Memory B cell (primary cell): Measurements from ENCODE around the gene WDR37.

ENCODE experiments used
- ATAC-seq: fragments of 150-1000 bp; cut with Tn5 transposase; 2 replicates; pipeline ENCODE4 v1.10.0; 2021; ENCODE audit warnings: low read depth, mild to moderate bottlenecking, moderate library complexity
- DNase-seq, 2 donors: peaks; one replicate each; pipeline ENCODE4 v3.0.0; 2022; ENCODE audit warnings: low spot score in 2 of 2
- H3K27ac Mint-ChIP-seq: one replicate; pipeline ENCODE4 v1.8.0; 2022; ENCODE audit warnings: mild to moderate bottlenecking, moderate library complexity, mixed read lengths
- H3K27me3 Mint-ChIP-seq: one replicate; pipeline ENCODE4 v1.8.0; 2022; ENCODE audit warnings: mixed read lengths
- H3K36me3 Mint-ChIP-seq: one replicate; pipeline ENCODE4 v1.8.0; 2022; ENCODE audit warnings: mild to moderate bottlenecking, mixed read lengths
- H3K4me1 Mint-ChIP-seq: one replicate; pipeline ENCODE4 v1.8.0; 2022; ENCODE audit warnings: mixed read lengths
- H3K4me3 Mint-ChIP-seq: one replicate; pipeline ENCODE4 v1.8.0; 2022; ENCODE audit warnings: mild to moderate bottlenecking, moderate library complexity, mixed read lengths
- H3K9me3 Mint-ChIP-seq: one replicate; pipeline ENCODE4 v1.8.0; 2022; ENCODE audit warnings: mixed read lengths

The WDR37 gene

DNA sequence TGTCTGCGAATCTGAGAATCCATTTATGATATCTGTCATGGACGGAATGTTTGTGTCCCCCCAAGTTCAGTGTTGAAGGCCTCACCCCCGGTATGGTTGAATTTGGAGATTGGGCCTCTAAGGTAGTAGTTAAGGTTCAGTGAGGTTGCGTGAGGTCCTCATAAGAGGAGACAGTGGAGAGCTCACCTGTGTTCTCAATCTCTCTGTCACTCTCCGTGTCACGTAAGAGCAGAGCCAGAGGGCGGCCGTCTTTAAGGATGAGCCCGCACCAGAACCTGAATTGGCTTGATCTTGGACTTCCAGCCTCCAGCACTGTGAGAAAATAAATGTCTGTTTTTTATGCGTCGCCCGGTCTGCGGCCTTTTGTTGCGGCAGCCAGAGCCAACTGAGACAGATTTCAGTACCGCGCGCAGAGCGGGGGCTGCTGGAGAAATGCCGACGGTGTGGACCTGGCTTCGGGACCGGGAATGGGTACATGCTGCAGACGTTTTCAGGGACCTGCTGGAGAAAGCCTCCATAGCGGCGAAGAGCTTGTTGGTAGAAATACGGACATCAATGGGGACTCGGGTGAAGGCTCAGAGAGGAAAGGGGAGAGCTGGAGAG lies 40.2 kb downstream of the WDR37 start:
- H3K4me3 Mint-ChIP-seq, result no peak overlapping the region
- H3K27me3 Mint-ChIP-seq, result no peaks in the 10 kb centered on the region
- no peak for DNase-seq
- ATAC-seq, result no peak
- peaks cover 5% of the 10 kb centered on the region for H3K4me1 Mint-ChIP-seq
- no peak overlapping the region for H3K27ac Mint-ChIP-seq
- peaks cover 14% of the 10 kb centered on the region for H3K36me3 Mint-ChIP-seq
- H3K9me3 Mint-ChIP-seq, result no peaks in the 10 kb centered on the region

- Mint-ChIP-seq H3K27ac (no peak overlapping the region), H3K4me3 (no peak overlapping the region)
- ATAC-seq, result no peak
These were observed 41.3 kb downstream of the WDR37 start for GRCh38 chr10:1097436-1097835.

GRCh38 chr10:1100143-1100542 lies 44.0 kb downstream of the WDR37 start:
- ATAC-seq (no peak), DNase-seq (no peak)
- H3K36me3 Mint-ChIP-seq, result peaks cover 30% of the 10 kb centered on the region
- H3K9me3 Mint-ChIP-seq, result no peaks in the 10 kb centered on the region
- H3K27ac Mint-ChIP-seq, result peak overlapping the region; percentile 33
- no peaks in the 10 kb centered on the region for H3K27me3 Mint-ChIP-seq
- peaks cover 12% of the 10 kb centered on the region for H3K4me1 Mint-ChIP-seq
- H3K4me3 Mint-ChIP-seq, result no peak overlapping the region

More at GRCh38 chr10:1097436-1097835, 41.3 kb downstream of the WDR37 start:
- Mint-ChIP-seq H3K36me3 (peaks cover 23% of the 10 kb centered on the region), H3K4me1 (peaks cover 10% of the 10 kb centered on the region), H3K27me3 (no peaks in the 10 kb centered on the region), H3K9me3 (no peaks in the 10 kb centered on the region)
- no peak for DNase-seq

GRCh38 chr10:1100691-1101368 lies 44.6 kb downstream of the WDR37 start:
- H3K27me3 Mint-ChIP-seq, result no peaks in the 10 kb centered on the region
- no peak for DNase-seq
- peaks cover 12% of the 10 kb centered on the region for H3K4me1 Mint-ChIP-seq
- H3K27ac Mint-ChIP-seq, result peak overlapping the region; percentile 26
- H3K36me3 Mint-ChIP-seq, result peaks cover 32% of the 10 kb centered on the region
- no peak overlapping the region for H3K4me3 Mint-ChIP-seq
- H3K9me3 Mint-ChIP-seq, result no peaks in the 10 kb centered on the region
- no peak for ATAC-seq

DNA sequence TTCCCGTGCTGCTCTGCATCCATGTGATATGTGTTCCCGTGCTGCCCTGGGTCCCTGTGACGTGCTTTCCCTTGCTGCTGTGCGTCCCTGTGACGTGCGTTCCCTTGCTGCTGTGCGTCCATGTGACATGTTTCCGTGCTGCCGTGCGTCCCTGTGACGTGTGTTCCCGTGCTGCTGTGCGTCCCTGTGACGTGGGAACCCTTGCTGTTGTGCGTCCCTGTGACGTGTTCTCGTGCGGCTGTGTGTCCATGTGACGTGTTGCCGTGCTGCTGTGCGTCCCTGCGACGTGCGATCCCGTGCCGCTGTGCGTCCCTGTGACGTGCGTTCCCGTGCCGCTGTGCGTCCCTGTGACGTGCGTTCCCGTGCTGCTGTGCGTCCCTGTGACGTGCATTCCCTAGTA lies 45.8 kb downstream of the WDR37 start:
- Mint-ChIP-seq H3K27ac (no peak overlapping the region), H3K36me3 (peaks cover 41% of the 10 kb centered on the region), H3K4me1 (peaks cover 12% of the 10 kb centered on the region), H3K27me3 (no peaks in the 10 kb centered on the region), H3K4me3 (no peak overlapping the region), H3K9me3 (no peaks in the 10 kb centered on the region)
- no peak for DNase-seq
- no peak for ATAC-seq

- H3K9me3 Mint-ChIP-seq, result no peaks in the 10 kb centered on the region
- no peaks in the 10 kb centered on the region for H3K27me3 Mint-ChIP-seq
- H3K4me3 Mint-ChIP-seq, result no peak overlapping the region
- ATAC-seq (no peak), DNase-seq (no peak)
- H3K4me1 Mint-ChIP-seq, result peaks cover 12% of the 10 kb centered on the region
- H3K36me3 Mint-ChIP-seq, result peaks cover 41% of the 10 kb centered on the region
- no peak overlapping the region for H3K27ac Mint-ChIP-seq
These were observed 46.2 kb downstream of the WDR37 start for GRCh38 chr10:1102416-1102815.

GRCh38 chr10:1102831-1103230 lies 46.6 kb downstream of the WDR37 start:
- no peak overlapping the region for H3K4me3 Mint-ChIP-seq
- peaks cover 45% of the 10 kb centered on the region for H3K36me3 Mint-ChIP-seq
- no peak for DNase-seq
- no peak for ATAC-seq
- no peak overlapping the region for H3K27ac Mint-ChIP-seq
- peaks cover 12% of the 10 kb centered on the region for H3K4me1 Mint-ChIP-seq
- no peaks in the 10 kb centered on the region for H3K9me3 Mint-ChIP-seq
- no peaks in the 10 kb centered on the region for H3K27me3 Mint-ChIP-seq

DNA sequence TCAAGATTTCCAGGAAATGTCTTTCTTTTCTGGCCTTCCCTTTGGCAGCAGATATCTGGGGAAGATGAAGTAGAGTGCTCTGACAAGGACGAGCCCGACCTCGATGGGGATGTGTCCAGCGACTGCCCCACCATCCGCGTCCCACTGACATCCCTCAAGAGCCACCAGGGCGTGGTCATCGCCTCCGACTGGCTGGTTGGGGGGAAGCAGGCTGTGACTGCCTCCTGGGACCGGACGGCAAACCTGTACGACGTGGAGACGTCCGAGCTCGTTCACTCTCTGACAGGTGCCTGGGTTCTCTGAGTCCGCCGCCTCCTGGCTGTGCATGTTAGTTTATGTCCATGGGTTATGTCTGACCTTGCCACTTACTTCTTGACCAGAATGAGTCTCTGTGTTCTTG lies 47.4 kb downstream of the WDR37 start:
- Mint-ChIP-seq H3K9me3 (no peaks in the 10 kb centered on the region), H3K27me3 (no peaks in the 10 kb centered on the region), H3K36me3 (peaks cover 49% of the 10 kb centered on the region), H3K27ac (no peak overlapping the region), H3K4me3 (no peak overlapping the region), H3K4me1 (peaks cover 12% of the 10 kb centered on the region)
- ATAC-seq (no peak), DNase-seq (no peak)

DNA sequence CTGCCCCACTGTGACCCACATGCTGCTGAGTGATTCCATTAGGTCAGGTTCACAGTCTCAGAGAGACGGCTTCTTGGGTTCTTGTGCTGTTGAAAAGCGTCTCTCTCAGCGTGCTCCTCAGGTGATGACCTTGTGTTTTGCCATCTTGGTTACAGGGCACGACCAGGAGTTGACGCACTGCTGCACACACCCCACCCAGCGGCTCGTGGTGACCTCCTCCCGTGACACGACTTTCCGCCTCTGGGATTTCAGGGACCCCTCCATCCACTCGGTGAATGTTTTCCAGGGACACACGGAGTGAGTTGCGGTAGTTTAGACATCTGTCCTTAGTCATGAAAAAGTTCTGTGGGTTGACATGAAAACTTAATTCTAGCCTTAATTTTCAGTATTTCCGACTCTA lies 48.8 kb downstream of the WDR37 start:
- no peak overlapping the region for H3K4me3 Mint-ChIP-seq
- peaks cover 48% of the 10 kb centered on the region for H3K36me3 Mint-ChIP-seq
- H3K27me3 Mint-ChIP-seq, result no peaks in the 10 kb centered on the region
- peaks cover 13% of the 10 kb centered on the region for H3K4me1 Mint-ChIP-seq
- ATAC-seq, result no peak
- DNase-seq, result no peak
- no peak overlapping the region for H3K27ac Mint-ChIP-seq
- no peaks in the 10 kb centered on the region for H3K9me3 Mint-ChIP-seq

DNA sequence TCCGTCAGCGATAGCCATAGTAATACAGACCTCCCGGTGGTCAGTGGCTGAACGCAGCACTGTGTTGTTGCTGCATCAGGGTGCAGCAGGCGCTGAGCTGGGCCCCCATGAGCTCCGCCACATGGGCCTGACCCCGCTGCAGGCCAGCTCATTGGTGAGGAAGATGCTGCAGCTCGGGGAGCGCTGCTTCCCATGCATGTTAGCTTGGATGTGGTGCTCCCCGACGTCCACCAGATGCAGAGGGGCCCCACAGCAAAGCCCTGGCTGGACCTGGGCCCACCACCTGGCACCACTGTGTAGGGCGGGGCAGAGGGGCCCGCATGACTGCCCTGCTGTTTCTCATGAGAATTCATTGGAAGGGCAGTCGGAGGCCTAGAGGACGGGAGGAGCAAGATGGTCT lies 50.8 kb downstream of the WDR37 start:
- H3K27me3 Mint-ChIP-seq, result no peaks in the 10 kb centered on the region
- ATAC-seq, result no peak
- no peak overlapping the region for H3K4me3 Mint-ChIP-seq
- H3K27ac Mint-ChIP-seq, result no peak overlapping the region
- H3K9me3 Mint-ChIP-seq, result no peaks in the 10 kb centered on the region
- no peak for DNase-seq
- peaks cover 43% of the 10 kb centered on the region for H3K36me3 Mint-ChIP-seq
- peaks cover 15% of the 10 kb centered on the region for H3K4me1 Mint-ChIP-seq

DNA sequence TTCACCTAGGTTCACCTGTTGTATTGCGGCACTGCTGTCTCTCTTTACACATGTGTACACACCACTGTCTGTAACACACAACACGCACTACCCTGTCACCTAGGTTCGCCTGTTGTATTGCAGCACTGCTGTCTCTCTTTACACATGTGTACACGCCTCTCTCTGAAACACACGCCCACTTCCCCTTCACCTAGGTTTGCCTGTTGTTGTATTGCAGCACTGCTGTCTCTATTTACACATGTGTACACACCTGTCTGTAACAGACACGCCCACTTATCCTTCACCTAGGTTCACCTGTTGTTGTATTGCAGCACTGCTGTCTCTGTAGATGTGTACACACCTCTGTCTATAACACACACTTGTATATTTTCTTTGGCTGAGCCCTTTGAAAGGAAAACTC lies 51.5 kb downstream of the WDR37 start:
- peaks cover 47% of the 10 kb centered on the region for H3K36me3 Mint-ChIP-seq

DNA sequence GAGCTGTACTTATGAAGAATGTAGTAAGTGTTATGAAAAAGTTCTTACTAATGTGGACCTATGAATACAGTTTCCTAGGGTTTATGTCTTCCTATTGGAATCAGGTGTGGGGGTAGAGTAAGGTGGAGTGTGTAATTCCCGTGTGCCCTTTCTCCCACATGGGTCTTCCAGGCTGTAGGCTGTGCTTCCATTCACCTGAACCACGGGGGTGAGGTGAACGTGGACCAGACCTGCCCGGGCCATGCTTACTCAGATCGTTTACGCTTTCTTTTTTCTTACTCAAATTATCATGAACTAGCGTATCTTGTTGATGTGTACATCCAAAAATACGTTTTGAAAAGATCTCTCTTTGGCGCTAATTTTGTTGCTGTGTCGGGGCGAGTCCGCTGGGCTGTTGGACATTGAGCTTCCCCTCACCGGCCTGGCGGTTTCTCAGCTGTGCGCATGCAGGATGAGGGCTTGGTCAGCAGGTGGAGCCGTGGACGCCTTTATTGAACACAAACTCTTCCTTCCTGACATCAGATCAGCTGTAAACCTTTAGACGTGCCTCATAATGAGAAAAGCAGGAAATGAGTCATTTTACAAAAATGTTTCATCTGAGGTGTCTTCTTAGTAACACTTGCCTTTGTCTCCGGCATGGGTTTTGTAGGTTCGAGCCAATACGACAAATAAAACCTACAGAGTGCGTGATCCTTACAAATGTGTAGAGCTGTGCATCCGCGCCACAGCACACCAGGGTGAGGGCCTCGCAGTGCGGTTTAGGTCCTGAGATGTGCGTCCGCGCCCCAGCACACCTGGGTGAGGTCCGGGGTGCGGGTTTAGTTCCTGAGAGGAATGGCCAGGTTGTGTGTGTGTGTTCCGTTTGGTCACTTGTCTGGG lies 53.8 kb downstream of the WDR37 start:
- Mint-ChIP-seq H3K27me3 (no peaks in the 10 kb centered on the region), H3K4me3 (no peak overlapping the region), H3K9me3 (no peaks in the 10 kb centered on the region)

More for the DNA sequence above, 51.5 kb downstream of the WDR37 start:
- peaks cover 15% of the 10 kb centered on the region for H3K4me1 Mint-ChIP-seq
- no peaks in the 10 kb centered on the region for H3K9me3 Mint-ChIP-seq
- no peak for DNase-seq
- H3K4me3 Mint-ChIP-seq, result no peak overlapping the region
- no peaks in the 10 kb centered on the region for H3K27me3 Mint-ChIP-seq
- no peak overlapping the region for H3K27ac Mint-ChIP-seq
- no peak for ATAC-seq

DNA sequence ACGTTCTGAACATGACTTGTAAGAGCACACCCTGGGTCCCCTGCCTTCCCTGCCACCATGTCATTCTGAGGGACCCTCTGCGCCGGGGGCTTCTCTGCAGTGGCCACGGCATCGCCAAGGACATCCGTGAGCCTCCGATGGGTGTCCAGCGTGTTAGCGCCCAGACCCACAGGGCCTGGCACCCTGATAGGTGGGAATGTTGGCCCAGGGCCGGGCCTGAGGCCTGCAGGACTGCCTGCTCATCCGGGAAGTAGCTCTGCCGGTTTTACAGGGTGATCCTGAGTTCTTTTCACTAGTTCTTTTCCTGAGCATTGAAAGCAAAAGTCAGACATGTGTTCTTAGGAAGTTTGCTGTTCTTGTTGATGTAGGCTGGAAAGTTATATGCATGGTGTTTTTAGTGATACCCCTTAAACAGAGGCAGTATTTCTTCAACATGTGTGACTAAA lies 54.5 kb downstream of the WDR37 start:
- Mint-ChIP-seq H3K27me3 (no peaks in the 10 kb centered on the region), H3K4me1 (peaks cover 13% of the 10 kb centered on the region), H3K4me3 (no peak overlapping the region), H3K9me3 (no peaks in the 10 kb centered on the region), H3K36me3 (peaks cover 49% of the 10 kb centered on the region), H3K27ac (peak overlapping the region; percentile 86)
- no peak for ATAC-seq
- DNase-seq, result no peak

More for the DNA sequence above, 53.8 kb downstream of the WDR37 start:
- Mint-ChIP-seq H3K27ac (peak overlapping the region; percentile 86), H3K4me1 (peaks cover 15% of the 10 kb centered on the region), H3K36me3 (peaks cover 49% of the 10 kb centered on the region)
- peak; percentile 20 to 30 for DNase-seq
- peak; percentile 89 for ATAC-seq

GRCh38 chr10:1114315-1114714 lies 58.1 kb downstream of the WDR37 start:
- H3K4me1 Mint-ChIP-seq, result peaks cover 14% of the 10 kb centered on the region
- H3K9me3 Mint-ChIP-seq, result no peaks in the 10 kb centered on the region
- no peak overlapping the region for H3K27ac Mint-ChIP-seq

More at GRCh38 chr10:1114315-1114714, 58.1 kb downstream of the WDR37 start:
- Mint-ChIP-seq H3K4me3 (no peak overlapping the region), H3K27me3 (no peaks in the 10 kb centered on the region), H3K36me3 (peaks cover 46% of the 10 kb centered on the region)
- ATAC-seq, result no peak
- no peak for DNase-seq
